RKO (cell line): Measurements from ENCODE around the gene STX3.
"Not testable (repeated sequence)": the region's sequence is repeated elsewhere in the genome, so short reads cannot be mapped to it uniquely, and the experiment has no call there.

Experiments
- DNase-seq: peaks from one replicate; pipeline ENCODE4 v3.0.0-alpha.2; 2016; ENCODE audit warnings: low spot score

Gene STX3

GRCh38 chr11:59842316-59842715 is 87.1 kb downstream of the STX3 start:
- no peak for DNase-seq

GRCh38 chr11:59845399-59845798 is 90.2 kb downstream of the STX3 start, which contains the start of gene CBLIF:
Gene CBLIF (minus strand): TSS chr11:59845499. CDS start chr11:59845453, 46 bp downstream.
- no peak for DNase-seq

- DNase-seq = no peak
Measured at GRCh38 chr11:59846556-59846955, 91.4 kb downstream of the STX3 start.

- DNase-seq = no peak
Measured at GRCh38 chr11:59847626-59848025, 92.5 kb downstream of the STX3 start.

GRCh38 chr11:59848439-59848838 is 93.3 kb downstream of the STX3 start:
- DNase-seq = not testable (repeated sequence)

- no peak for DNase-seq
Measured at GRCh38 chr11:59849129-59849528, 94.0 kb downstream of the STX3 start.

- not testable (repeated sequence) for DNase-seq
Measured at GRCh38 chr11:59849551-59849950, 94.4 kb downstream of the STX3 start.

GRCh38 chr11:59851416-59851815 is 96.2 kb downstream of the STX3 start:
- DNase-seq = not testable (repeated sequence)

- no peak for DNase-seq
Measured at GRCh38 chr11:59854871-59855270, 99.7 kb downstream of the STX3 start.
